ENCODE data around the gene COL11A1.

DNA sequence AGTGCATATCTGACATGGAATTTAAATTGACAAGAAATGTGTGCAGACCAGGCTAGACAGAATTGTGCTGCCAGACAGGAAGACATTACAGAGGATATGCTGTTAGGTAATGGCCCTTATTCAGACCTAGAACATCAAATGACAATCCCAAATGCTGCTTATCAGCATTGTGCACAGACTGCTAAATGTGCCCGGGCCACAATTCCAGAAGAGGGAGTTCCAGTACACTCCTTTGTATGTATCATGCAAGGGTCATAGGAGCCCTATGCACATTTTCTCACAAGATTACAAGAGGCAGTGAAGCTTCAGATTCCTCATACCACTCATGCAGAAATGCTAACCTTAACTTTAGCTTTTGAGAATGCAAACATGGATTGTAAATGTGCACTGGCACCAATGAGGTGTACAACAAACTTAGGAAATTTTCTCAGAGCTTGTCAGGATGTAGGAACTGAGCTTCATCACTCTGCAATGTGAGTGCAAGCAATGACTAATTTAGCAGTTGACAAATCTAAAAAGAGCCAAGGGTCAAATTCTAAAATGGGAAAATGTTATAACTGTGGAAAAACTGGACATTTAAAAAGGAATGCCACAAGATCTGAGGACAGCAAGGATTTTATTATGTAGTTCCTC lies 273.5 kb downstream of the COL11A1 start:
- TF ChIP-seq CTCF (conservative IDR thresholded peaks at IDR 0.05; ENCODE audit: low read length): no peak
- TF ChIP-seq EZH2phosphoT487 (IDR thresholded peaks at IDR 0.05; ENCODE audit: borderline replicate concordance, low read depth, low read length): no peak
